Hematopoietic multipotent progenitor cell treated with erythropoietin and hydrocortisone succinate and interleukin-3 and kit ligand, for 6 days (in vitro differentiated cells): ENCODE data around the gene LUZP2.
"Not testable (repeated sequence)": the region's sequence is repeated elsewhere in the genome, so short reads cannot be mapped to it uniquely, and the experiment has no call there.

Experiments used
- DNase-seq: peaks from one replicate; pipeline ENCODE4 v3.0.0-alpha.2; 2015

The LUZP2 gene

DNA sequence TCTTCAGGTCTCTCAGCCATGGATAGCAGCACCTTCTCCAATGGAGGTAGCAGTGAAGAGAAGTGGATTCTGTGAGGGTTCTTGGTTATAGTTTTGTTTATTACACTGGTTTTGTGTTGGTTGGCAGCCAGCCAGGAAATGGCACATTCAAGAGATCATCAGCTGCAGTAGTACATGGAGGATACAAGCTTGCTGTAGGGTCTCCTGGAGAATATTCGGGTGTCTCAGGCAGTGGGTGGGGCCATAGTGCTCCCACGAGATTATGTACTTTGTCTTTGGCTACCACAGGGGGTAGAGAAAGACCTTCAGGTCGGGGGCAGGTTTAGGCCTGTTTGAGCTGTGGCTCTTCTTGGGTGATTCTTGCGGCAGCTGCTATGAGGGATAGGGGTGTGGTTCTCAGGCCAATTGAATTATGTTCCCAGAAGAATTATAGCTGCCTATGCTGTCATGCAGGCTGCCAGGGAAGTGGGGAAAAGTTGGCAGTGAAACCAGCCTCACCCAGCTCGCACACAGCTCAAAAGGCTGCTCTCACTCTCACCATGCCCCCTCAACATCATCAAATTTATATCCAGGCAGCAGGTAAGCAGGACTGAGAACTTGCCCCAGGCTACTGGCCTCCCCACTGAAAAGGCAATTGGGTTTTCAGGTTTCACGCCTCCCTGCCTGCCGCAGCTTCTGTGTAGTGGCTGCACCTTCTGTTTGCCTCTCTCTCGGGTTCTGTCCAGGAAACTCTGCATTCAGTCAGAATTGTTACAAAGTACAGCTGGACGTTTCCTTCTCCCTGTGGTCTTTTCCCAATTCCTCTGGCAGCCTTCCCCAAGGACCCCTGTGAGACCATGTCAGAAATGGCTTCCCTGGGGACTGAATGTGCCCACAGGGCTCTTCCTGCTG is 435.5 kb downstream of the LUZP2 start:
- DNase-seq, result no peak

DNA sequence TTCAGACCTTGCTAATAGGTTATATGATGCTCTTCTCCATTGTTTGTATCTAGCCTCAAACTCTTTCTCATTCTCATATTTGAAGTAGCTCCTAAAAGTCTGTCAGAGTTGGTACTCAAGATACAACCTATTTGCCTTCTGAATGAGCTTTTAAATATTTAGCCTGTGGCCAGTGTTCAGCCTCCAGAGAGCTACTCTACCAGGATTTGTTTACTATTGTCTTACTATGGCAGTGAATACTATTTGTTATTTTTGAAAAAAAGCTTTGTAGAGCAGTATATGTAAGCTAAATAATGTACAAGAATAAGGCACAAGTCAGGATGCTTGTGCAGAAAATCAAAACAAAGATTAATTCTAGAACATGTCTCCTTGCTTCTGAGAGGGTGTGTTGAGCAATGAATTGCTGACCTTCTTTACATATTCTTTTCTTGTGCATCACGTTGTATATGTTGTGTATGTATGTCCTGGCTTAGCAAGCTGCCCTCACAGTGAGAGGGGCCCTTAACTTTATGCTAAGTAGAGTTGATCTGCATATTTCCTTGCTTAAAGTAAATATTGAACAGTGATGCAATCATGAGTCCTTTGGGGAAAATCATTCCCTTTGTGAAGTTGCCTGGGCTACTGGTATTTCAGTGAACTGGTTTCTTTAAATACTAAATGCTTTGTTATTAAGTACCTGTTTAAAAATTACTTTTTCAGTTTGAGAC is 438.0 kb downstream of the LUZP2 start:
- no peak for DNase-seq

DNA sequence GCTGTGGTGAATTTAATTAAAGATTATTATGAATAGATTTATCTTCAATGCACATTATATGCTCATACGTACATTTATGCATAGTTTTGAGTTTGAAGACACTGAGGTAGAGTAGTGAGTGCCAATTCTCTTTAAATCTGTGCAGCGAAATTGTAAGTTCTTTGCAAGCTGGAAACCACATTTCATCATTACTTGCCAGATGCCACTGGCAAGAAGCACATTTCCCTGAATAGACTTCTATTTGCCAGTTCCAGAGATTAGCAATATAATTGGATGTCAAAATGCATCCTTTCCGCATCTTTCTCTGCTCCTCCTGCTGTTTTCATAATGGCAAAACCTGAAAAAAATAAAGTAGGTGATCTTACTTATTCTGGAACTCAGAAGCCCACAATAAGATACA is 448.0 kb downstream of the LUZP2 start:
- no peak for DNase-seq

DNA sequence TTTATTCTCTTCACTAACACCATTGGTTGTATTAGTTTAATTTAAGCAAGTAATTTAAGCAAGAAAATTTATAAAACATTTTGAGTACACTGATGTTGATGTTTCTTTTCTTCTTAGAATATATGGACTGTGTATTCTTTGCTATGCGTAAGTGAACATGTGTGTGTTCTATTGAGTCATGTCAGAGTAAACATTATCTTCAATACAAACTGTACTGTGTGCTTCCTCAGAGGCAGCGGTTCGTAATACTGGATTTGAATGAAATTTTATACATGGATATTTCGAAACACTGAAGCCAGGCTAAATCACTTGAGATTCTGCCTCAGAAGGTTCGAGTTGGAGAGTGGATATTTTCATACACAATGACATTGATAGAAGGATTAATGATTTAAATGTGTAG is 452.6 kb downstream of the LUZP2 start:
- DNase-seq, result no peak

DNA sequence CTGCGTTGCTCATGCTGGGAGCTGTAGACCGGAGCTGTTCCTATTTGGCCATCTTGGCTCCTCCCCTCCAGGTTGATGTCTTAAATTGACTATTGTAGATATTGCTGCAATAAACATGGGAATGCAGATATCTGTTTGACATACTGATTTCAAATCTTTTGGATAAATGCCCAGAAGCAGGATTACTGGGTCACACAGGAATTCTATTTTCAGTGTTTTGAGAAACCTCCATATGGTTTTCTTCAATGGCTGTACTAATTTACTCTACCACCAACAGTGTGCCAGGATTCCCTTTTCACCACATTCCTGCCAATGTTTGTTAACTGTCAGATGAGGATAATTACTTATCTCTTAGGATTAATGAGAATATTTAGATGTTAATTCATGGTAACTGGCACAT is 467.0 kb downstream of the LUZP2 start:
- DNase-seq, result no peak

DNA sequence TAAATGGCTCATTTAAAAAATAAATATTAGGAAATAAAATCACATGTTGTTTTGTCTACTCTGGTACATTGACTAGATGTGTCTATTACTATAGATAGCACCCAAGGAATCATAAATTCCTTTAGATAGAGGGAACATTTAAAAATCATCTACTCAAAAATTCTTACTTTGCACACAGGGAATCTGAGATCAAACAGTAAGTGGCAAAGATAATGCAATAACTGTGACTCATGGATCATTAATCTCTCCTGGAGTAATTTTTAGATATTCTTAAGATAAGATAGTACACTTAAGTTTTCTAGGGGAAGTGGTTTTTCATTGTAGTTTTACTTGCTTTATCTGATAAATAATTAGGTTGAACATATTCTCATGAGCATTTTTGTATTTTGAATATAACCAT is 468.9 kb downstream of the LUZP2 start:
- DNase-seq, result no peak

DNA sequence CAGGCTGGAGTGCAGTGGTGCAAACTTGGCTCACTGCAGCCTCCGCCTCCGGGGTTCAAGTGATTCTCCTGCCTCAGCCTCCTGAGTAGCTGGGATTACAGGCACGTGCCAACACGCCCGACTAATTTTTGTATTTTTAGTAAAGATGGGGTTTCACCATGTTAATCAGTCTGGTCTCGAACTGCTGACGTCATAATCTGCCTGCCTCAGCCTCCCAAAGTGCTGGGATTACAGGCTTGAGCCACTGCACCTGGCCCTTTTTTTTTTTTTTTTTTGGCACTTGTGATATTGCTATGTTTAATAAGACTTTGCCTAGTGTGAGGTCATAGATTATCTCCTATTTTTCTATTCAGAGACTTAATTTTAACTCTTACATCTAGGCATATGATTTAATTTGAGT is 497.1 kb downstream of the LUZP2 start:
- not testable (repeated sequence) for DNase-seq

DNA sequence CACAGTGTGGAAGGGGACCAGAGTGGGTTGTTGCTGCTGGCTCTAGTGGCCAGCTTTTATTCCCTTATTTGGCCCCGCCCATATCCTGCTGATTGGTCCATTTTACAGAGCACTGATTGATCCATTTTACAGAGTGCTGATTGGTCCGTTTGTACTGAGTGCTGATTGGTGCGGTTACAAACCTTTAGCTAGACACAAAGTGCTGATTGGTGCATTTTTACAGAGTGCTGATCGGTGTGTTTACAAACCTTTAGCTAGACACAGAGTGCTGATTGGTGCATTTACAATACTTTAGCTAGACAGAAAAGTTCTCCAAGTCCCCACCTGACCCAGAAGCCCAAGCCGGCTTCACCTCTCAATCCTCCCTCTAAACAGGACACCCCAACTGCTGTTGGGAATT is 503.1 kb downstream of the LUZP2 start:
- DNase-seq, result not testable (repeated sequence)

DNA sequence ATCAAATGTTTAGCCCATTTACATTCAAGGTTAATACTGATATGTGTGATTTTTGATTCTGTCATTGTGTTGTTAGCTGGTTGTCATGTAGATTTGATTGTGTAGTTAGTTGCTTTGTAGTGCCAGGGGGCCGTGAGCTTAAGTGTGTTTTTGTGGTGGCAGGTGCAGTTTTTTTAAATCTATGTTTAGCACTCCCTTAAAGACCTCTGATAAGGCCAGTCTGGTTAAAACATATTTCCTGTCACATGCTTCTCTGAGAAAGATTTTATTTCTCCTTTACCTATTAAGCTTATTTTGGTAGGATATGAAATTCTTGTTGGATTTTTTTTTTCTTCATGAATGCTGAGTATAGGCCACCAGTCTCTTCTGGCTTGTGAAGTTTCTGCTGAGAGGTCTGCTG is 540.6 kb downstream of the LUZP2 start:
- DNase-seq, result no peak

DNA sequence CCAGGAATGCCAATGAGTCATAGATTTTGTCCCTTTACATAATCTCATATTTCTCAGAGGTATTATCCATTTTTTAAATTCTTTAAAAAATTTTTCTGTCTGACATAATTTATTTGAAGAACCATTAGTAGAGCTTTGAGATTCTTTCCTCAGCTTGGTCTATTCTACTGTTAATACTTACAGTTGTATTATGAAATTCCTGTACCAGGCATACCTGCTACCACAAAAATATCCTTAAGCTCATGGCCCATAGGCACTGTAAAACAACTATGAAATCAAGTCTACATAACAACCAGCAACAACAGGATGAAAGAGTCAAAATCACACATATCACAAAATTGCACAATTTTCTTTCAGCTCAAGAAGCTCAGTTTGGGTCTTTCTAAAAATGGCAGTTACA is 541.3 kb downstream of the LUZP2 start:
- DNase-seq, result no peak

DNA sequence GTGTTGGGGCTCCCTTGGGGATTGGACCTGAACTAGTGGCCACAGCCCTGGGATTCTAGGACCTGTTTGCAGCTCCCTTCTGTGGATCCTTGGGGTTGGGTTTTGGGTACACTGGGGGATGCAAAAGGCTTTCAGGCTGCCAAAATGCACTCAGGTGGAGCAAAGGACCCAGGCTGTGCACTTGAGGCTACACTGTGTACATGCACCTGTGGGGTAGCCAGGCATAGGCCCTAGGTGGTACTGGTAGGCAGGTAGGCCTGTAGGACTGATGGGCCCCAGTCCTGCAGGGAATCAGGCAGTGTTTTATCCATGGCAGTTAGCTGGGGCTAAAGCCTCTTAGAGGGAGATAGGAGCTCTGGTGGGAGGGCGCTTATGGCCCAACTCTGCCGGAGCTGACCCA is 542.3 kb downstream of the LUZP2 start:
- no peak for DNase-seq

DNA sequence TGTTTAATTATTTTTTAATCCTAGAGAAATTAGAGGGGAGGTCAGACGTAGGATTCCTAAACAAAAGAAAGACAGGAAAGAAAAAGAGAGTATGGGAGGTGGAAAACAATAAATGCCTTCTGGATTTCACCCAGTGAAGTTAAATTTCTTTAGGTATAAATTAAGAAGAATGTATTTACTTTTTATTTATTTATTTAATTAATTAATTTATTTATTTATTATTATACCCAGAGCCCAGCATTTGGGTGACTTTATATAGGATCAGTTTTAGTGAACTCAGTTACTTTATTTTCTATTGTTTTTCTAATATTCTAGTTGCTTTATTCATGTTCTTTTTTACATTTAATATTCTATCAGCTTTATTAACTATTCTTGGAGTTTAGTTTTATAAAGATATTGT is 551.8 kb downstream of the LUZP2 start:
- DNase-seq, result no peak

DNA sequence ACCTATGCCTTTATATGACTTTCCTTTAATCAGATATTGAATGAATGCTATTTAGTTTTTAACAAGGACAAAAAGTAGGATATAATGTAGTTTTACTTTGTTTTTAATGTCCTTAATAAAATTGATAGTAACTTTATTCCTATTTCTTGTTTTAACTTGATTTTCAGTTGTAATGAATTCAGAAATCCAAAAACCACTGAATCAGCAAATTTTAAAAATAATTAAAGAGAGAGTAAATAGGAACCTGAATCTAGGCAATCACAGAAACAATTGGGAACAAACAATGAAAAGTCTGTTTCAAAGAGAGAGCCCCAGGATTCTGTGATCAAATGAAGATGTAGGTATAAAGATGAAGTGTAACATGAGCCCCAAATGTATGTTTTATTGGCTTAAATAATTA is 556.0 kb downstream of the LUZP2 start:
- no peak for DNase-seq

DNA sequence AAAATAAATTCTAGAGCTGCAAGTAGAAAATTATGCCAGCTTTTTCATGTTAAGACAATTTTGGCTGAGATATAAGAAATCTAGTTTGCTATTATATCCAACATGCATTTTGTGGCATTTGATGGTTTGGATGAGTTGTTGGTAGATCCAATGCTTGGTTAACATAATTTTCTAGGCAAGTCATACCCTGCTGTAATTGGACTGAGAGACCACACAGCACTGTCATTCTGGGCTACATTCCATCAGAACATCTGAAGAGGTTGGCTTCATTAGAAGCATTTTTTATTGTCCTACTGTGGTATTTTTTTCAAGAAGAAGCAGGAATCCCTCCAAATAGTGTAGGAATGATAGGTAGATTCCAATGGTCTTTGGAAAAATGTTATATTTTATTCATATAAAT is 561.0 kb downstream of the LUZP2 start:
- DNase-seq, result no peak

DNA sequence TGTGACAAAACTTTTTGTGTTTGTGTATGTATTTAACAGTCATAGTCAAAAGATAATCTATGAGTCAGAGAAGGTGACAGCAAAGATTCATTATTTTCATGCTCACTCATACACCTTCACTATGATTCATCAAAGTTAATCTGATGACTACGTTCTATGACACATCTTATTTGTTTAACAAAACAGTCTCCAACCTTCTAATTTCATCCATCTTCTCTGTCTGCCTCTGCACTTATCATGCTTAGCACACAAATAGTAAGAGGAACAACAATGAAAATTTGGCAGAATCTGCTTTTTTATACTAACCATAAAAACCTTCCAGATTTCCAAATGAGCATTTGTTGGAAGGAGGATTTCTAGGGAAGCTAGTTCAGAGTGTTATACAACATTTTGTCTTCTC is 568.9 kb downstream of the LUZP2 start:
- DNase-seq, result no peak

DNA sequence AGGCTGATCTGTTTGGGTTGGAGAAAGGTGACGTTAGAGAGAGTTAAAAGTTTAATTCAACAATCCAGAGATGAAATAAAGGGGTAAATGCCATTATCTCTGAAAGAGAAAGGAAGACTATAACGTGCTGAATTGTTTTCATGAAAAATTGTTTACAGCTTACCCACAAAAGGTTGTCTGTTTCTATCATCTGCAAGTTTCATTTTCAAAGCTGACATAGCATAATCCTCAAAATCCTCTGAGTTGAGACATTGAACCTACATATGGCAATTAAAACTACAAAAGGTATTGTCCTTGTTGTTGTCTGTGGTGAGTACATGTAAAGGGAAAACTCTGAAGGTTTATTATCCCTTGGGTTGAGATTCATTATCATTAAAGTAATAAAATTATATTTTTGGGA is 569.9 kb downstream of the LUZP2 start:
- DNase-seq, result no peak

DNA sequence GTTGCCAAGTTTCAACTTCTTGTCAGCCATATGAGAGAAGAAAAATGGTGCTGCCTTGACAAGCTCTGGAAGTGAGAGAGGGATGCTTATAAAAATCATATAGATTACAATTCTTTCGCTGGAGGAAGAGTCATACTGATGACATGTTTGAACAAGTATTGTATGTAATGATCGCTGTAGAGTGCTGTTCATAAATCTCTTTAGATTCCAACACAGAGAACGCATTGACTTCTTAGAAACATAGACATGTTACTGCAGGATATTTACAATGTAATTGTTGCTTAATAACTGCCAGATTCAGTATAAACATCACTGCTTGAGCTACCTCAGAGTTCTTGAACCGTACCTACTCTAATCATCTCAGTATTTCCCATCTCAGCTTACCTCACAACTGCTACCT is 571.6 kb downstream of the LUZP2 start:
- DNase-seq, result no peak

DNA sequence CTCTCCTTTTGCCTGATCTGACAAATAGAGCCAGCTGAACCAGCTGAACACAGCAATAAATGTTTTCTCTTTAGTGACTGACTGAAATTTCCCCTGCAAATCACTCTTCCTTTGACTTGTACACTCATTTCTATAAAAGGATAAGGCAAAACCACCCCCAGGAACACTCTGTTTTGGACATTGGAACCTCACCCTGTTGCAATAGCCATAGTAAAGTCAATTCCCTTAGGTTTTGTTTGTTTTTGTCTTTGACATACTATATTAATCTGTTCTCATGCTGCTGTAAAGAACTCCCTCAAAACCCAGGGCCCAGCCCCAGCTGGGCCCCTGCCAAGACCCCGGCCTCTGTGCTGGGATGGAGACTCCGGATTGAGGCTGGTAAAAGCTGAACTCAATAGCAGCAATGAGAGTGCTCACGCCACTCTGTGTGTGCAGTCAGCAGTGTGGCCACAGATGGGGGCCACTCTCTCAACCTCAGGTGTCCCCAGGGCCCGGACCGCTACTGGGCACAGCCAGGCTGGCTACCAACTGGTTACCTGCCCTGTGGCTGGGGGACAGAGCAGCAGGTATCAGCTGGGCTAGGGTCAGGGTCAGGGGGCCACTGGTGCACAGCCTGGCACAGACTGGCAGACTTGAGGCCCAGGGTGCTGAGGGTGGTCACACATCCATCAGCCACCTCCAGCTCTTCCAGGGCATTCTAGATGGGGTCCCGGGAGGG is 597.4 kb downstream of the LUZP2 start:
- DNase-seq, result no peak

DNA sequence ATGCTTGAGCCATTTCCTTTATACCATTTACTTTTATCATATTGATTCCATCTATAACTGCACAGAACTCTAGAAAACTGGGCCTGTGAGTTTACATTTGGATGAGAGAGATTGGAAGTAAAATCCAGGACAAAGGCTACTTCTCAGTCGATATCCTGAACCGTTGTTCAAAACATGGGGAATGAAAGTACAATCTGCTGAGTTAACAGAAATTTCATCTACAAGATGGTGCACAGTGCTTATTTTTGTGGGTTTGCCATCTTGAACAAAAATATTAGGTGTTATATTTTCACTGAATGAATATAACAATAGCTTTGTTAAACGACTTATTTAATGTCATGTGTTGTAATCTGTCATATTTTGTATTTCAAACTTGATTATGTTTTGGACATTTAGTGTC is 622.6 kb downstream of the LUZP2 start:
- DNase-seq, result no peak
